ENCODE measurements around the gene GPLD1.
A peak's percentile ranks its signal among the peaks of the same experiment; 100 is the strongest.

Gene GPLD1

DNA sequence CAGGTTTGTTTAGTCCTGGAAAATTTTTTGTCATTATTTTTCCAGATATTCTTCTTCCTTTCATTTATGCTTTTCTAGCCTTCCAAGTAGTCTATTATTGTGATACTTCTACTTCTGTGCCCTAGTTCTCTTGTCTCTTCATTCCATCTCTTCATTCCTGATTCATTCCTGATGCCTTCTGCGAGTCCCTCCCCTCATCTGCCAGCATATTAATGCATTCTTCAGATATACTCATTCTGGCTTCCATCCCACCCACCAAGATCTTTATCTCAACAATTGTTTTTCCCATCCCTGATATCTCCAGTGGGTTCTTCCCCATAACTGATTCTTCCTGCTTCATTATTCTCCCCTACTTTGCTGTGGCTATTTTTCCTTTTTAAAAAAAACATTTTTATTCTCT lies 40.6 kb upstream of the GPLD1 start:
- no peak for DNase-seq (ENCODE audit: low spot score)
- in situ Hi-C loops (cut with MboI; ENCODE audit: low sequenced_read_pairs, unreplicated experiment), result no loop called here
- TF ChIP-seq, protein P1, sequence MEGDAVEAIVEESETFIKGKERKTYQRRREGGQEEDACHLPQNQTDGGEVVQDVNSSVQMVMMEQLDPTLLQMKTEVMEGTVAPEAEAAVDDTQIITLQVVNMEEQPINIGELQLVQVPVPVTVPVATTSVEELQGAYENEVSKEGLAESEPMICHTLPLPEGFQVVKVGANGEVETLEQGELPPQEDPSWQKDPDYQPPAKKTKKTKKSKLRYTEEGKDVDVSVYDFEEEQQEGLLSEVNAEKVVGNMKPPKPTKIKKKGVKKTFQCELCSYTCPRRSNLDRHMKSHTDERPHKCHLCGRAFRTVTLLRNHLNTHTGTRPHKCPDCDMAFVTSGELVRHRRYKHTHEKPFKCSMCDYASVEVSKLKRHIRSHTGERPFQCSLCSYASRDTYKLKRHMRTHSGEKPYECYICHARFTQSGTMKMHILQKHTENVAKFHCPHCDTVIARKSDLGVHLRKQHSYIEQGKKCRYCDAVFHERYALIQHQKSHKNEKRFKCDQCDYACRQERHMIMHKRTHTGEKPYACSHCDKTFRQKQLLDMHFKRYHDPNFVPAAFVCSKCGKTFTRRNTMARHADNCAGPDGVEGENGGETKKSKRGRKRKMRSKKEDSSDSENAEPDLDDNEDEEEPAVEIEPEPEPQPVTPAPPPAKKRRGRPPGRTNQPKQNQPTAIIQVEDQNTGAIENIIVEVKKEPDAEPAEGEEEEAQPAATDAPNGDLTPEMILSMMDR (IDR thresholded peaks at IDR 0.05; ENCODE audit: borderline replicate concordance, control extremely low read depth, extremely low read depth, insufficient read depth, missing control alignments), result no peak

DNA sequence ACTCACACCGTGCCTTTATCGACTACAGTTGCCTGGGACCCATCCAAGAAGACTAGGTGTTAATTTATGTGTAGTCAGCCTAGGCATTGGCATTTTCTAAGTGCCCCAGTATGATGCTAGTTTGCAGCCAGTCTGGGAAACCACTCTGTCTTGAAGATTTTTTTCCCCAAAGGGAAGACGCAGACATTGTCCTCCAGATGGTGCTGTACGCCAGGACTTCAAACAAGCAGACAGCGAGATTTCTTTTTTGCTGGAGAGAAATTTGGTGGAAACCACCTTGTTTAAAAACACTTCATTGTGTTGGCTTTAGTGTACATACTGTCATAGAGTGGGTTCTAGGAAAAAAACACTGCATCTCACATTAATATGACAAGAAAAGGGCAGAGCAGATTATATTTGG lies 35.4 kb upstream of the GPLD1 start:
- in situ Hi-C loops (cut with MboI; ENCODE audit: low sequenced_read_pairs, unreplicated experiment), result loop anchor here (25.0 kb wide), 1 partner anchor 238 kb away; no protein-coding TSS in a partner anchor
- peak; percentile 50 for DNase-seq (ENCODE audit: low spot score)
- TF ChIP-seq, protein P1 (IDR thresholded peaks at IDR 0.05; ENCODE audit: borderline replicate concordance, control extremely low read depth, extremely low read depth, insufficient read depth, missing control alignments), result peak; percentile 45

DNA sequence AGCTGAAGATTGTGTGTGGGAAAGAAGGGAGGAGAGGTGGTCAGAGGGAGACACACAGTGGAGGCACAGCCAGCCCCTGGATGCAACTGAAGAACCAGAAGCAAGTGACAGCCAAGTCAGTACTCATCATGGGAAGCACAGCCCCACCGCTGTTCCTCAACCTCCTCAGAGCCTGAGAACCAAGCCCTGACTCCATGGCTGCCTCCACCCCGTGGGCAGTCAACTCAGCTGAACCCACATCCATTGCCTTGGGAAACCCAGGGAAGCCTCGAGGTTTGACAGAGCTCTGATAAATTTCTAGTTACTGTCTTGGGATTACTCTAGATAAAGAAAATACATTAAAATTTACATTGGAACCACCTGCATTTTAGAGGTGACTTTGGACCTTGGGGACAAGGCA lies 35.0 kb upstream of the GPLD1 start:
- in situ Hi-C loops (cut with MboI; ENCODE audit: low sequenced_read_pairs, unreplicated experiment), result loop anchor here (25.0 kb wide), 1 partner anchor 237 kb away; no protein-coding TSS in a partner anchor
- DNase-seq (ENCODE audit: low spot score), result no peak
- TF ChIP-seq, protein P1 (IDR thresholded peaks at IDR 0.05; ENCODE audit: borderline replicate concordance, control extremely low read depth, extremely low read depth, insufficient read depth, missing control alignments), result no peak

DNA sequence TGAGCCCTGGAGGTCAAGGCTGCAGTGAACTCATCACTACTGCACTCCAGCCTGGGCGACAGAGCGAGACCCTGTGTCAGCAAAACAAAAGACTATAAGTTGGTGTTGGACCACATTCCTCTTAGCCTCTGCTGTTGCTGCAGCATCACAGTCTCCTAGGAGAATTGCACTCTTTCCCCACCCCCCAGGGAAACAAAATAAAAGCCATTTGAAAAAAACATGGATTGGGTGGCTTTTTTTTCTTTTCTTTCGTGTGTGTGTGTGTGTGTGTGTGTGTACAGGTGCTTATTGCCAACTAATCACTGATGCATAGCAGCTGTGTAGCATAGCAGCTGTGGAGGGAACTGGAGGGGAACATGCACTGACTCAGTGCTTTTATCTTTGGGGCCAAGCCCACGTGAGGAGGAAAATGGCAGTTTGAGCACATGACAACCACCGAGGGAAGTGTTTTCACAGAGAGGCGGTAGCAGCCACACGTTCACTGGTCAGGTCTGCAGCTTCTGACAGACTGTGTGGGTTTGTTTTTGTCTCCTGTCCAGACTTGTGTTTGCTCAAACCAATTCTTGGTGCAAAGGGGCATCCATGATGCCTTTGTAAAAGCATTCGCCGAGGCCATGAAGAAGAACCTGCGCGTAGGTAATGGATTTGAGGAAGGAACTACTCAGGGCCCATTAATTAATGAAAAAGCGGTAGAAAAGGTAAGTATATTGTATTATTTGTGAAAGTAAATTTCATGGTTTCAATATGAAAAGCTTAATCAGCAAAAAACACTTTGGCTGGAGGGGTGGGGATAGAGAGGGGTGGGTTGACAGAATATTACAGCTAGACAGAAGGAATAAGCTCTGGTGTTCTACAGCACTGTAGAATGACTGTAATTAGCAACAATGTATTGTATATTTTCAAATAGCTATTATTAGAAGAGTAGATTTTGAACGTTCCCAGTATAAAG lies 33.1 kb upstream of the GPLD1 start:
- in situ Hi-C loops (cut with MboI; ENCODE audit: low sequenced_read_pairs, unreplicated experiment), result loop anchor here (25.0 kb wide), 1 partner anchor 235 kb away; no protein-coding TSS in a partner anchor
- TF ChIP-seq, protein P1 (IDR thresholded peaks at IDR 0.05; ENCODE audit: borderline replicate concordance, control extremely low read depth, extremely low read depth, insufficient read depth, missing control alignments), result no peak
- peak; percentile 66 for DNase-seq (ENCODE audit: low spot score)

DNA sequence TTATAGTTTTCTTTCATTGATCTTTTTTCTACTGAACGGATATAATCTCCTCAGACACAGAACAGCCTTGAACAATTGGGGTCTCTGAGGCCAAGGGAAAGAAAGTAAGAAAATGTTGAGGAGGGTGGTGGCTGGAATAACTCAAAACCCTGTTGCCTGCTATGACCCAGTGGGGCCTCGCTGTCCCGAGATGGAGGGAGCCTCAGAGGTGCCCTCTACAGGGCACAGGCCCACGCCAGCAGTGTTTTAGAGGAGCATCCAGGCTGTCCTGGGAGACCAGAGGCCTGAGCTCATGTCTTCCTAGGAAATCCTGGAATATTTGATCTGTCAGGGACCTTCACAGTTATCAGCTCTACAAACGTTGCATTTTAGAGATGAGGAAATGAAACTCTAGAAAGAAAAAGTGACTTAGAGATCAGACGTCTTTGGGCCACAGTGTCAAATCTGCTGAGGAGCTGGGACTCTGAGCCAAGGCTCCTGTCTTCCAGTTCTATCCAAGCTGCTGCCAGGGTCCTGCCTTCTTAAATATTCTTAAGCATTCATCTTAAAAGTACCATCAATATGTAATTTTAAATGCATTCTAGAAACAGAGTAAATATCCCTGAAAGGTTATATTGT lies 31.7 kb upstream of the GPLD1 start:
- peak; percentile 52 for DNase-seq (ENCODE audit: low spot score)
- in situ Hi-C loops (cut with MboI; ENCODE audit: low sequenced_read_pairs, unreplicated experiment), result loop anchor here (25.0 kb wide), 1 partner anchor 234 kb away; no protein-coding TSS in a partner anchor
- TF ChIP-seq, protein P1 (IDR thresholded peaks at IDR 0.05; ENCODE audit: borderline replicate concordance, control extremely low read depth, extremely low read depth, insufficient read depth, missing control alignments), result peak; percentile 83

DNA sequence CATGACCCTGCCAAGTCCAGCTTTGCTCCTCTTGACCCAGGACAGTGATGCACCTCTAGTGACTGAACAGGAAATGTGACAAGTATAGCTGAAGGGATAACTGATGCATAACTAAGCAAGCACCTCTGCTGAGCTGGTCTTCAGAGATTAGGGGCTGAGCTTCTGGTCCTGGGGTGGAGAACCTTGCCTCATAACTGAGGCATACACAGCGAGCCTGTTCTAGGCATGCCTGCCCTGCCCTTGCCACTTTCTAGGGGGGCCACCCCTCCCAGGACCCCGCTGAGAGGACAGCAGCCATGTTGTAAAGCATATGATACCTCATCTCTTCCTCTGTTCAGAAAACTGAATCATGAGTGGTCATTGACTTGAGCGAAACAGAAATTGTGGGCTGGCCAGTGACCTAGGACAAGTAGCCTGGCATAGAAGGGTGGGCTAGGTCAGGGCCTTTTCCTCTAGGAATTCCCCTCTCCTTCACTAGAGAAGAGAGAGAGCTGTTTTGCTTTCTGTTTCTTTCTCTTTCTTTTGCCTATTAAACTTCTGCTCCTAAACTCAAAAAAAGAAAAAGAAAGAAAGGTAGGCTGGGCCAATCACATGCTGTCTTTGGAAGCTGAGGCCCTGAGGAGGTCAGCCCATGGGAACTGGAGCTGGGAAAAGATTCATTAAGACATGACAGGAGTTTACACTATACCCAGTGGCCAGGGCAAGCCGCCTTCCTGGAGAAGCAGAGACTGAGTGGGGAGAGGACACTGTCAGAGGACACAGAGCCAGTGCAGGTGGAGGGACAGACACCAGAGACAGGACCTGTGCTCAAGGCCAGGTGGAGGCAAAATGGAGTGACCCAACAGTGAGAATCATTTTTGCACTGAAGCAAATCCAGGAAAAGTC lies 28.5 kb upstream of the GPLD1 start:
- in situ Hi-C loops (cut with MboI; ENCODE audit: low sequenced_read_pairs, unreplicated experiment), result loop anchor here (25.0 kb wide), 1 partner anchor 231 kb away; no protein-coding TSS in a partner anchor
- TF ChIP-seq, protein P1 (IDR thresholded peaks at IDR 0.05; ENCODE audit: borderline replicate concordance, control extremely low read depth, extremely low read depth, insufficient read depth, missing control alignments), result no peak
- DNase-seq (ENCODE audit: low spot score), result peak; percentile 46

Measured in GM13976 (cell line).